ENCODE measurements around the gene MEIKIN. TPM values are rescaled to one million over a fixed set of nuclear protein-coding genes. Genes with fewer than 3 reads are reported as not detected.

The MEIKIN gene
- total RNA-seq, 1 experiment from 2014 or later, result not detected

GRCh38 chr5:131769961-131770360 lies 175.5 kb downstream of the MEIKIN start:
- H3K9me3 Mint-ChIP-seq (ENCODE audit: low read depth, unreplicated experiment), result no peaks in the 10 kb centered on the region
- intact Hi-C loops (cut with micrococcal nuclease; ENCODE audit: unreplicated experiment), result no loop called here
- no peak for DNase-seq
- BruUV-seq (replicated peaks), result no TSS peak
- no peak overlapping the region for H3K4me3 Mint-ChIP-seq (ENCODE audit: low read depth, unreplicated experiment)
- no peak overlapping the region for H3K27ac Mint-ChIP-seq (ENCODE audit: unreplicated experiment)
- CTCF ChIA-PET, result no interaction called here
- peaks cover 9% of the 10 kb centered on the region for H3K4me1 Mint-ChIP-seq (ENCODE audit: low read depth, unreplicated experiment)
- H3K27me3 Mint-ChIP-seq (ENCODE audit: unreplicated experiment), result no peaks in the 10 kb centered on the region
- no peak for TF ChIP-seq CTCF (IDR thresholded peaks at IDR 0.05; ENCODE audit: unreplicated experiment)
- peaks cover 6% of the 10 kb centered on the region for H3K36me3 Mint-ChIP-seq (ENCODE audit: insufficient read depth, unreplicated experiment)

- intact Hi-C loops (cut with micrococcal nuclease; ENCODE audit: unreplicated experiment), result no loop called here
Observed at GRCh38 chr5:131769336-131769735, 176.1 kb downstream of the MEIKIN start.

GRCh38 chr5:131767891-131768290 lies 177.6 kb downstream of the MEIKIN start:
- CTCF ChIA-PET, result interaction anchor here (0.6 kb wide), 1 partner anchor 238 kb away, joined by 3 read pairs; no protein-coding TSS in a partner anchor
- H3K4me3 Mint-ChIP-seq (ENCODE audit: low read depth, unreplicated experiment), result no peak overlapping the region
- H3K27me3 Mint-ChIP-seq (ENCODE audit: unreplicated experiment), result no peaks in the 10 kb centered on the region
- H3K9me3 Mint-ChIP-seq (ENCODE audit: low read depth, unreplicated experiment), result no peaks in the 10 kb centered on the region
- no TSS peak for BruUV-seq (replicated peaks)
- no peak for TF ChIP-seq CTCF (IDR thresholded peaks at IDR 0.05; ENCODE audit: unreplicated experiment)
- H3K36me3 Mint-ChIP-seq (ENCODE audit: insufficient read depth, unreplicated experiment), result peaks cover 10% of the 10 kb centered on the region
- no peak overlapping the region for H3K27ac Mint-ChIP-seq (ENCODE audit: unreplicated experiment)
- intact Hi-C loops (cut with micrococcal nuclease; ENCODE audit: unreplicated experiment), result no loop called here
- no peak for DNase-seq
- H3K4me1 Mint-ChIP-seq (ENCODE audit: low read depth, unreplicated experiment), result no peaks in the 10 kb centered on the region

More at GRCh38 chr5:131769336-131769735, 176.1 kb downstream of the MEIKIN start:
- no peak for TF ChIP-seq CTCF (IDR thresholded peaks at IDR 0.05; ENCODE audit: unreplicated experiment)
- H3K36me3 Mint-ChIP-seq (ENCODE audit: insufficient read depth, unreplicated experiment), result peaks cover 10% of the 10 kb centered on the region
- DNase-seq, result no peak
- no peaks in the 10 kb centered on the region for H3K9me3 Mint-ChIP-seq (ENCODE audit: low read depth, unreplicated experiment)
- H3K27ac Mint-ChIP-seq (ENCODE audit: unreplicated experiment), result no peak overlapping the region
- peaks cover 6% of the 10 kb centered on the region for H3K4me1 Mint-ChIP-seq (ENCODE audit: low read depth, unreplicated experiment)
- no TSS peak for BruUV-seq (replicated peaks)
- CTCF ChIA-PET, result no interaction called here
- no peak overlapping the region for H3K4me3 Mint-ChIP-seq (ENCODE audit: low read depth, unreplicated experiment)
- H3K27me3 Mint-ChIP-seq (ENCODE audit: unreplicated experiment), result no peaks in the 10 kb centered on the region

GRCh38 chr5:131766689-131767088 lies 178.8 kb downstream of the MEIKIN start:
- H3K36me3 Mint-ChIP-seq (ENCODE audit: insufficient read depth, unreplicated experiment), result peaks cover 10% of the 10 kb centered on the region
- H3K4me1 Mint-ChIP-seq (ENCODE audit: low read depth, unreplicated experiment), result no peaks in the 10 kb centered on the region
- DNase-seq, result no peak
- H3K4me3 Mint-ChIP-seq (ENCODE audit: low read depth, unreplicated experiment), result no peak overlapping the region
- H3K27me3 Mint-ChIP-seq (ENCODE audit: unreplicated experiment), result no peaks in the 10 kb centered on the region
- BruUV-seq (replicated peaks), result no TSS peak
- no peak for TF ChIP-seq CTCF (IDR thresholded peaks at IDR 0.05; ENCODE audit: unreplicated experiment)
- intact Hi-C loops (cut with micrococcal nuclease; ENCODE audit: unreplicated experiment), result no loop called here
- H3K27ac Mint-ChIP-seq (ENCODE audit: unreplicated experiment), result no peak overlapping the region
- peaks cover 2% of the 10 kb centered on the region for H3K9me3 Mint-ChIP-seq (ENCODE audit: low read depth, unreplicated experiment)
- CTCF ChIA-PET, result no interaction called here

Data from Calu3 (cell line).